Ramos (cell line): ENCODE data around the gene OR8G1.
"Not testable (repeated sequence)": the region's sequence is repeated elsewhere in the genome, so short reads cannot be mapped to it uniquely, and the experiment has no call there.

Experiments used
- in situ Hi-C: fragments of 300-500 bp; cut with MboI; formaldehyde crosslinking; loops from one replicate; pipeline ENCODE4 v1.14.3; 2022; ENCODE audit warnings: low sequenced_read_pairs; ENCODE audit not compliant: unreplicated experiment

OR8G1 gene

DNA sequence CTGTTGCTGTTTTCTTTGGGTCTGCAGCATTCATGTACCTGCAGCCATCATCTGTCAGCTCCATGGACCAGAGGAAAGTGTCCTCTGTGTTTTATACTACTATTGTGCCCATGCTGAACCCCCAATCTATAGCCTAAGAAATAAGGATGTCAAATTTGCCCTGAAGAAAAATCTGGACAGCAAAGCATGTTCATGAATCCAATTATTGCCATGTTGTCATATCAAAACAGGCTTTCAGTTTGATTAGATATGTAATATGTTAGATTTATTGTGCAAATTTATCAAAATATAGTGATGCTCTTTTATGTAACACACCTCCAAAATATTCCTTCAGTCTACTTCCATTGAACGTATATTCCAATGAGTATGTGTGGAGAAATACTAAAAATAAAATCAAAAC lies 15.4 kb upstream of the OR8G1 start:
- in situ Hi-C loops = no loop called here

DNA sequence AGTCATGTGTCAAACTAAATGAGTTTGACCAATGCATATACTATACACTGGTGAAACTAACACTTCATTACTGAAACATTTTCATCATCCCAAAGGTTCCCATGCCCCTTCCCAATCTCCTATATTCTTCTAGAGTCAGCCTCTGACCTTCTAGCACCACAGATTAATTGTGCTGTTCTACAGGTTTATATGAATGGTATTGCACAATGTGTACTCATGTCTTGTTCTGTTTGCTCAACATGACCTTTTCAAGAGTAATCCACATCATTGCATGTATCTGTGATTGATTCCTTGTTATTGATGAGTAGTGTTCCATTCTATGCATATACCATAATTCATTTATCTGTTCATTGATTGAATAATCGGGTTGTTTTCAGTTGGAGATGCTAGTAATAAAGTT lies 7.5 kb upstream of the OR8G1 start:
- in situ Hi-C loops = no loop called here

DNA sequence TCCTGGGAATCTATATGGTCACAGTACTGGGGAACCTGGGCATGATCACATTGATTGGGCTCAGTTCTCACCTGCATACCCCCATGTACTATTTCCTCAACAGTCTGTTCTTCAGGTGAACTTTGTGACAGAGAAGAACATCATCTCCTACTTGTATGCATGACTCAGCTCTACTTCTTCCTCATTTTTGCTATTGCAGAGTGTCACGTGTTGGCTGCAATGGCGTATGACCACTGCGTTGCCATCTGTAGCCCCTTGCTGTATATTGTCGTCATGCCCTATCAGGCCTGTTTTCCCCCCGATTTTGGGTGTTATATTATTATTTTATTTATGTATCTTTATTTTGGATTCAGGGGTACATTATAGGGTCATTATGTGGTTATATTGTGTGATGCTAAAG lies 2.4 kb upstream of the OR8G1 start:
- in situ Hi-C loops = no loop called here

DNA sequence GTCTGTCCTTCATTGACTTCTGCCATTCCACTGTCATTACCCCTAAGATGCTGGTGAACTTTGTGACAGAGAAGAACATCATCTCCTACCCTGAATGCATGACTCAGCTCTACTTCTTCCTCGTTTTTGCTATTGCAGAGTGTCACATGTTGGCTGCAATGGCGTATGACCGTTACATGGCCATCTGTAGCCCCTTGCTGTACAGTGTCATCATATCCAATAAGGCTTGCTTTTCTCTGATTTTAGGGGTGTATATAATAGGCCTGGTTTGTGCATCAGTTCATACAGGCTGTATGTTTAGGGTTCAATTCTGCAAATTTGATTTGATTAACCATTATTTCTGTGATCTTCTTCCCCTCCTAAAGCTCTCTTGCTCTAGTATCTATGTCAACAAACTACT lies 9.0 kb downstream of the OR8G1 start:
- in situ Hi-C loops = not testable (repeated sequence)

DNA sequence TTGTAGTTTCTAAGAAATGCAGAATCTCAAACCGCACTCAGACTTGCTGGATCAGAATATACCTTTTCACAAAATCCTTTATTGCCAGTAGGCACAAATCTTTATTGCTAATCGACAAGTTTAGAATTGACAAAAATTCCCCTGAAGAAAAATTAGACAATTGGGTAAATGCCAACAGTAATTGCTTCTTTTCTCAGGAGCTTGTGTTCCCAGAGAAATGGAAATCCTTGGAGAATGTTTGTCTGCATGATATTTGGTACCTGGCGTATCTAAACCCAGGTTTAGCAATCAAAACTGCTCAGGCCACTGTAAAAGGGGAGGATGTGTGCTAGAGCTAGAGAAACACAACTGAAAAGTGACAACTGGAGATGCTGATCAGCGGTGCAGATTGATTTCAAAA lies 15.2 kb downstream of the OR8G1 start, which contains the start of gene OR8G5:
TSS of gene OR8G5 (plus strand) at position 301 of the 400 bp plus-strand sequence. CDS start 8,556 bp downstream, outside the sequence.
- in situ Hi-C loops = no loop called here

DNA sequence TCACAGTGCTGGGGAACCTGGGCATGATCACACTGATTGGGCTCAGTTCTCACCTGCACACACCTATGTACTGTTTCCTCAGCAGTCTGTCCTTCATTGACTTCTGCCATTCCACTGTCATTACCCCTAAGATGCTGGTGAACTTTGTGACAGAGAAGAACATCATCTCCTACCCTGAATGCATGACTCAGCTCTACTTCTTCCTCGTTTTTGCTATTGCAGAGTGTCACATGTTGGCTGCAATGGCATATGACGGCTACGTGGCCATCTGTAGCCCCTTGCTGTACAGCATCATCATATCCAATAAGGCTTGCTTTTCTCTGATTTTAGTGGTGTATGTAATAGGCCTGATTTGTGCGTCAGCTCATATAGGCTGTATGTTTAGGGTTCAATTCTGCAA lies 24.1 kb downstream of the OR8G1 start:
- in situ Hi-C loops = not testable (repeated sequence)

DNA sequence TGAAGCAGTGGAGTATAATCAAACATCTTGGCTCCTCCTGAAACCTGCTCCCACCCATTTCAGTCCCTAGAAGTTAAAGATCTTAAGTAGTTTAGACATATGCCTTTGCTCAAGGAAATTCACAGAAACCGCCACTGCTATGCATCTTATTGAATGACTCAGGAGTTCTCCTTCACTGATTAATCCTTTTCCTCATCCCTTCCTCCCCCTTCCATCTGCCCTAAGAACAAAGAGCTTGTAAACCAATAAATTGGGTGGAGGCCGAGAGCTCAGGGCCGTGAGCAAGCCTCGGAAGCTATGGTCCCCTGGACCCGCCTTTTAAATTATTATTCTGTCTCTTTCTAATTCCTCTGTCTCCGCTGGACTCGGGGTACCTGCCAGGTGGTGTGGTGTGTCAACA lies 30.0 kb downstream of the OR8G1 start:
- in situ Hi-C loops = not testable (repeated sequence)

DNA sequence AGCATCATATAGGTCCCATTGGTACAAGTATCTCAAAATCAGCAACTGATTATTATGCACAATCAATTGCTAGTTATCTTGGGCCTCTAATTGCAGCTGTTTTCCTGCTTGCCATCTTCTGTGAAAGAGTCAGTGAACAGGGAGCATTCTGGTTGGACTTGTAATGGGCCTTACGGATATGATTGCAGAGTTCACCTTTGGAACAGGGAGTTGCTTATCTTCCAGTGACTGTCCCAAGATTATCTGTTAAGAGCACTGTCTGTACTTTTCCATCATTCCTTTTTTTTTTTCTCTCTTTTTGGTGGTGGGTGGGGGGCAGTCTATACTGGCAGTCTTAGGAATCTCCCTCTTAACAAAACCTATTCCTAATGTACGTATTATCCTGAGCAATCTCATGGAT lies 33.1 kb downstream of the OR8G1 start:
- in situ Hi-C loops = no loop called here

DNA sequence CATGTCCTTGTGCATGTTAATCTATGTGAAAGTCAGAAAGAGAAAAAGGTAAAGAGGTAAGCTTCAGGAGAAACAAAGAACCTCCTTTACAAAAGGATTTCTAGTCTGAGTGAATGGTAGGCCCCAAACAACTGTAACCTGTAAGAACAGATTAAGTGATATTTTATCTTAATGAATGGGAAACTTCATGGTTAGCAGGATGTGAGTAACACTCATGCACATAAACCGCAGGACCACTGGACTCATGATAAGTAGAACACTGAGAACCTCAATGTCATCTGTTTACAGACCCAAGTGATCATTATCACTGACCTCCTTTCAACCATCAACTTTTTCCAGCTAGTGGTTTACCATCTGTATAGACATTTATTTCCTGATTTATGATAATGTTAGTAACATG lies 35.2 kb downstream of the OR8G1 start:
- in situ Hi-C loops = no loop called here

DNA sequence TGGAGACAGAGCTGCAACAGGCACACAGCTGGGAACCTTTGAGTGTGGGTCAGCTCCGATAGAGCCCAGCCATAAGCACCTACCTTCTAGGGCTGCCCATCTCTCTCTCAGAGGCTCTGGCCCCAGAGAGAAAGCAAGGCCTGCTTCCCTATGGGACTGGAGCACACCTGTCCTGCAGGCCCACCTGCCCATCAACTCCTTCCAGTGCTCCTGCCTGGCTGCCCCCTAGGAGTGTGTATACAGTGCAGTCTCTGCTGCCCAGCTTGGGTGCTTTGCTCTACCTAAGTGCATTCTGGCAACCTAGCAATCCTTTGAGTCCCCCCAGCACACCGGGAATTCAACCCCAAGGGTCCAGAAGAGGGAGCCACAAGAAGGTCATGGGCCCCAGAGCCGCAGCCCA lies 36.3 kb downstream of the OR8G1 start:
- in situ Hi-C loops = no loop called here

DNA sequence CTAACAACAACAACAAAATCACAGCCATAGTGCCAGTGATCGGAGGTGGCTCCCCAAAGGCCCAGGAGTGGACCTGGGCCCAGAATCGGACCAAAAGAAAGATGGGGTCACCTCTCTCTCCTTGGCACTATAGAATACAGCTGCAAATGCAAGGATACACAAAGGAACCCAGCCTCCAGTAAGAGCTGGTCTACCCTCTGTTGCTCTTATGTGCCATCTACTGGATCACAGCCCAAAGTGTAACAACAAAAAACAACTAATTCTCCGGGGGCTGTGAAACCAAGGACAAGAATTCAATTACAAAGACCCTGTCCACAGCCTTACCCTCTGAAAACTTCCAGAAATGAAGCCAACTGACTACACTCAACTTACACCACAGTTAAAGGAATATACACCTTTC lies 36.9 kb downstream of the OR8G1 start:
- in situ Hi-C loops = no loop called here

DNA sequence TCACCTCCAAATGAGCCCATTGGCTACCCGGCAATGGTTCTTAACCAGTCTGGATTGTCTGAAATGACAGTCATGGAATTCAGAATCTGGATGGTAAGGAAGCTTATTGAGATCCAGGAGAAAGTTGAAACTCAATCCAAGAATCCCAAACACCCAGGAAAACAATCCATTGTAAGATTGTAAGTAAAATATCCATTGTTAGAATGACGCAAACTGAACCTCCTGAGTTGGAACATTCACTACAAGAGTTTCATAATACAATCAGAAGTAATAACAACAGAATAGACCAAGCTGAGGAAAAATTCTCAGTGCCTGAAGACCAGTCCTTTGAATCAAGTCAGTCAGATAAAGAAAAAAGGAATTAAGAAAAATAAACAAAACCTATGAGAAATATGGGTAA lies 37.4 kb downstream of the OR8G1 start:
- in situ Hi-C loops = no loop called here

DNA sequence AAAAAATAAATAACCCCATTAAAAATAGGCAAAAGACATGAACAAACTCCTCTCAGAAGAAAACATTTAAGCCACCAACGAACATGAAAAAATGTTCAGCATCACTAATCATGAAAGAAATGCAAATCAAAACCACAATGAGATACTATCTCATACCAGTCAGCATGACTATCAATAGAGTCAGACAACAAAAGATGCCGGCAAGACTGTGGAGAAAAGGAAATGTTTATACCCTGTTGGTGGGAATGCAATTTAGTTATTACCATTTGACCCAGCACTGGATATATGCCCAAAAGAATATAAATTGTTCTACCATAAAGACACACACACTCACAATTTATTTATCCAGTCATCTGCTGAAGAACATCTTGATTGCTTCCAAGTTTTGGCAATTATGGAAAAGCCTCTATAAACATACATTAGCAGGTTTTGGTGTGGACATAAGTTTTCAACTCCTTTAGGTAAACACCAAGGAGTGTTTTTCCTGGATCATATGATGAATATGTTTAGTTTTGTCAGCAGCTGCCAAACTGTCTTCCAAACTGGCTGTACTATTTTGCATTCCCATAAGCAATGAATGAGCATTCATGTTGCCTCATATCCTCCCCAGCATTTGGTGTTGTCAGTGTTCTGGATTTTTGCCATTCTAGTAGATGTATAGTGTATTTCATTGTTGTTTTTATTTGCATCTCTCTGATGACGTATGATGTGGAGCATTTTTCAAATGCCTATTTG lies 44.9 kb downstream of the OR8G1 start:
- in situ Hi-C loops = no loop called here

DNA sequence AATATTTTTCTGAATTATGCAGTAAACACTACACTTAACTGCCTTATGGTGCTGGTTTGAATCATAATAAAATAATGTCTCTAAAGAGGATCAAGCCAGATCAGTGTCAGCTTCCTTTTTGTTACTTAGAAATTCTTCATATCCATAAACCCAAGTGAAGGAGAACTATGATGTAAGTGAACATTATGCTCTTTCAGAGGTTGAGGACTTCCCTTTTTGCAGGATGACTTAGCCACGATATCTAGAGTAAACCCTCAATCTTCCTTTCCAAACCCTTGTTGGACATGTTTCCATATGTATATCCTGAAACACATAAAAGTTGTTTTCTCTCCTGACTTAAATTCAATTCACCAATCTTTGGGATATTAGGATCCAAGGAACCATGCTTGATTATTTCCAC lies 53.8 kb downstream of the OR8G1 start:
- in situ Hi-C loops = no loop called here

DNA sequence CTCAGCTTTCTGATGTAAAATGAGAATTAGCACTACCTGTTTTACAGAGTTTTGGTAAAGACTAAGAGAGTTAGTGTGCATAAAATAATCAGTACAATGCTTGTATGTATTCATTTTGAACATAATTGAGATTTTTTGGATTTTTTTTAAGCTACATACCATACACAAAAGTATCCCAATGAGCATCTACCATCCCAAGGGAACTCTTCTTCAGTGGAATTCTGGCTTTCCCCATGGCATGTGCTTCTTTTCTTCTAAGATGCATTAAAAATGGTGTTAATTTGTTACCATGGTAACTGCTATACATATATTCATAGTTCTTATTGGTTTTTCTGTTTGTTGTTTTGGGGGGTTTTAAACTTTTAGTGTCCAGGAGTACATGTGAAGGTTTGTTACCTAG lies 55.1 kb downstream of the OR8G1 start:
- in situ Hi-C loops = no loop called here

DNA sequence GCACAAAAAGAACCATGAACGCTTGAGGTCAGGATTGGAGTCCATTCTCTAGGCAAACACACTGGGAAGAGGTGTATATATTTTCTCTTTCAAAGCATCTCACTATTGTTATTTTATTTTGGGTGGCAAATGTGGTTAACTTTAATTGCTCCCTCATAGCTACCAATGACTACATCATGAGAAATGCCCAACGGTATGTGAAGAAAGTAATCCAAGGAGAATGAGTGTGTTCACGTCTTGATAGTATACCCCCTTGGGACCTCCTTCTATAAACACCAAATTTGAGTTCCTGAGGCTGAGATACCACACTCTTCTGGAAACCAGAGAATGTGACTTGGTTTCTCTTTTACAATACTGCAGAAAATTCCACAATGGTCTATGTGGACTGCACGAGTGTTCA lies 57.0 kb downstream of the OR8G1 start:
- in situ Hi-C loops = no loop called here

DNA sequence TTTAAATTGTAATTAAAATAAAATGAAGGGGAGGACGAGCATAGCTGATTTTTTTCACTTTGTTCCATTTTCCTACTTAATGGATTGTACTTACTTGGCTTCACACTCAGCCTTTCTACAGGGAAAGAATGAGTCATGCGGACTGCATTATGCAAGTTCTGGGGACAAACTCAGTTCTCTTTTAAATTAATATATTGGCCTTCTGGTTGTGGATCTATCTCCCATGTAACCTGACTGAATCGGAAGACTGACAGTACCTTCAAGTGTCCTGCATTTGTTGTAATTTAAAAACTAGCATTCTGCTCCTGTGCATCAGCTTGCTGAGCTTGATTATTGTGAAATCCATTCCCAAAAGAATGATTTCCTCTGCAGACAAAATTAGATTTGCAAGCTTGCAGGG lies 60.7 kb downstream of the OR8G1 start:
- in situ Hi-C loops = no loop called here

DNA sequence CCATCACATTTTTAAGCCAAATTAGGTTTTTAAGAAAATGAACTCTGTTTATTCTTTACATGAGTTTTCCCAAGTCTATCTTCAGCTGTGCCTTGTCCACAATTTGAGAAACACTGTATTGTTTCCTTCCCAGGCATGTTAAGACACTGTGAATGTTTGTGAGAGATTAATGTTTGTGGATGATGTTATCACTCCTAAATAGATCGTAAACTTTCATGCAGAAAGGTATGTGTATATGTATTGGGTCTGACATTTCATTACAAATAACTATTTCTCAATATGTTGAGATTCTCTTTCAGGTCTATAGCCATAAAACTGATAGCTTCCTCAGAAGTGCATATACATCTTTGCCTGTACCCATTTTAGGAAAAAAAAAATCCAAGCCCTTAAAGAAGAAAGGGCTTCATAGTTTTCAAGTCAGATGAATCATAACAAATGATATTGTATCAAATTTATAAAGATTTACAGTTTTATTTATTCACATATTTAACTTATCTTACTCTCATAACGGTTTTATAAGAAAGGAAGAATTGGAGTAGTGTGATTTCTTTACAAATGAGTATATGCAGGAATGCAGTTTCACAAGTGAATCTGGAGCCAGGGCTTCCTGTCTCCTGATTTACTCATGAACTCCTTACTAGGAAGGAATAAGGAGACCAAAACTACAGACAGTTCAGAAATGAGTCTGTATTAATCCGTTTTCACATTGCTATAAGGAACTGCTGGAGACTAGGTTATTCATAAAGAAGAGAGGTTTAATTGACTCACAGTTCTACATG lies 61.6 kb downstream of the OR8G1 start:
- in situ Hi-C loops = no loop called here
